ENCODE measurements around the gene PPP2R3A.
A peak's percentile ranks its signal among the peaks of the same experiment; 100 is the strongest.

GRCh38 chr3:136196064-136196400 lies 230.5 kb downstream of the PPP2R3A start, which contains the start of gene MSL2:
- TF ChIP-seq POLR2AphosphoS5 (IDR thresholded peaks at IDR 0.05; ENCODE audit: low read depth, low read length) (no peak; the same call in 1 of the 2 replicates), JUN (CRISPR knock-in tag; IDR thresholded peaks at IDR 0.05) (no peak), EP300 (IDR thresholded peaks at IDR 0.05; ENCODE audit: low read depth in 2 of 2, low read length in 2 of 2) (no peak), EP300 (CRISPR knock-in tag; IDR thresholded peaks at IDR 0.05; ENCODE audit: borderline replicate concordance) (no peak), CTCF (CRISPR knock-in tag; IDR thresholded peaks at IDR 0.05) (no peak), BCLAF1 (IDR thresholded peaks at IDR 0.05) (no peak), CEBPB (IDR thresholded peaks at IDR 0.05; ENCODE audit: borderline replicate concordance, low read depth, low read length) (no peak), RAD21 (CRISPR knock-in tag; IDR thresholded peaks at IDR 0.05) (peak; percentile 36; the same call in 1 of the 2 replicates), POLR2A (IDR thresholded peaks at IDR 0.05; ENCODE audit: insufficient read depth in 1 of 2, low read depth in 2 of 2, low read length in 2 of 2) (peak in 1 of 2 experiments; percentile 2; a peak in 1 of 4 replicates), HOXA7 (CRISPR knock-in tag; IDR thresholded peaks at IDR 0.05) (no peak)

All from HepG2 (cell line).